NCI-H2029 treated with DMSO at 0.1 percent for 48 hours (cell line): ENCODE data around the gene TRIM46.
"Not testable (repeated sequence)": the region's sequence is repeated elsewhere in the genome, so short reads cannot be mapped to it uniquely, and the experiment has no call there.

Source experiments
- DNase-seq: peaks from one replicate; lab custom pipeline; 2025; lab: John Stamatoyannopoulos, UW

Gene TRIM46

DNA sequence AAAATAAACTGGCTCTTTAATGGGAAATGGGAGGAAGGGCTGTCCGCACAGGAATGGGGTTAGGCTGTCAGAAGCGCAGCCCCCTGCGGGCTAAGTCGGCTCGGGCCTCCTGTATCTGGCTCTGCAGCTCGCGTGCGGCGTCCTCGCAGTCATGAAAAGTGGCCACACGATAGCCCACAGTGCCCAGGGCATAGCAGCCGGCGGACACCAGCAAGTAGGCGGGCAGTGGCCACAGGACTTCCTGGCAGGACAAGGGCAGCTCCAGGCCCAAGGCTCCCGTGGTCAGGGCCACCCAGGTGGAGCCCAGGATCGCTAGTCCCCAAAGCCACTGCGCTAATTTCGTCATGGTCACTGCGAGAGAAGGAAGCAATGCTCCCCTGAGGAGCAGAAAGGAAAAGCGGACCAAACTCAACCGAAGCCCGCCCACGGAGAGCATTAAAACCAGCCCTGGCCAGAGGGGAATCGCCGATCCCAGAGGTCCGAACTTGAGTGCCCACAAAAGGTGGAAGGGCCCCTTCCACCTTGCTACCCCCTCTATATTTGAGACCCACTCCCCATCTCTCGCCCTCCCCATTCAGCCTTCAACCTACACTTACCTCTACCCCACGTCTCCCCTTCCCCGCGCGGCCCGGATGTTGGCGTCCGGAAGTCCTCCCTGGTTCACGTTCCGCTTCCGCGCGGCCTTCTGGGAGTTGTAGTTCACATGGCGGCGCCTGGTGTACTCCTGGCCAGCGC is 33.6 kb upstream of the TRIM46 start, which contains the start of gene DPM3:
Gene DPM3, minus strand, starts transcription at position 637 of the 735 bp plus-strand sequence. Its CDS starts 291 bp downstream, at position 346.
- DNase-seq: peak; percentile 22

DNA sequence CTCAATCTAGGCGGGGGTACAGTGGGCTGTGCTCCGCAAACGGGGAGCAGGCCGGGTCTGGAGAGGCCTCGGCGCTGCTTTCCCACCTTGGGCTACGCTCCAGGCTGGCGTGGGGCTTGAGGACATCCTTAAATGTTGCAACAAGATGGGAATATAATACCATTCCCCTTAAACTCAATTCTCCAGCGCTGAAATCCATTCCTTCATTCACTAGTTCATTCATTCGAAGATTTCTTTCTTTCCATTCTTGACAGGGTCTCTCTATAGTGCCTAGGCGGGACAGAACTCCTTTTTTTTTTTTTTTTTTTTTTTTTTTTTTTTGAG is 33.1 kb upstream of the TRIM46 start:
- no peak for DNase-seq

DNA sequence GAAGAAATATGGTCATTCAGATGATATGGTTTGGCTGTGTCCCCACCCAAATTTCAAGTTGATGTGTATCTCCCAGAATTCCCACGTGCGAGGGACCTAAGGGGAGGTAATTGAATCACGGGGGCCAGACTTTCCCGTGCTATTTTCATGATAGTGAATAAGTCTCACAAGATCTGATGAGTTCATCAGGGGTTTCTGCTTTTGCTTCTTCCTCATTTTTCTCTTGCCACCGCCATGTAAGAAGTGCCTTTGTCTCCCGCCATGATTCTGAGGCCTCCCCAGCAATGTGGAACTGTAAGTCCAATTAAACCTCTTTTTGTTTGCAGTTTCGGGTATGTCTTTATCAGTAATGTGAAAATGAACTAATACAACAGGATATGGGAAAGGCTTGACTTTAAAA is 31.9 kb upstream of the TRIM46 start:
- DNase-seq: no peak

DNA sequence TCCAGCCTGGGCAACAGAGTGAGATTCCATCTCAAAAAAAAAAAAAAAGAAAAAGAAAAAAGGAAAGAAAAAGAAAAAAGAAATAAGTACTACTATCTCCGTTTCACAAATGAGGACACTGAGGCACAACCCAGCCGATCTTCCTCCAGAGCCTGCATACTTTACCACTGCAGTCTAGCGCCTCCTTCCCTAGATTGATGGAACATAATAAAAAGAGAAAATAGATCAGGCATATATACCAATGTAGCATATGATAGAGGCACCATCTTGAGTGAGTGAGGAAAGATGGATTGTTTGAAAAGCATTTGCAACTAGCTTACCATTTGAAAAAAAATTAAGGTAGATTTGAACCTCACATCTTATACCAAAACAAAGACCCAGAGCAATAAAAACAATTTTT is 28.2 kb upstream of the TRIM46 start:
- no peak for DNase-seq

DNA sequence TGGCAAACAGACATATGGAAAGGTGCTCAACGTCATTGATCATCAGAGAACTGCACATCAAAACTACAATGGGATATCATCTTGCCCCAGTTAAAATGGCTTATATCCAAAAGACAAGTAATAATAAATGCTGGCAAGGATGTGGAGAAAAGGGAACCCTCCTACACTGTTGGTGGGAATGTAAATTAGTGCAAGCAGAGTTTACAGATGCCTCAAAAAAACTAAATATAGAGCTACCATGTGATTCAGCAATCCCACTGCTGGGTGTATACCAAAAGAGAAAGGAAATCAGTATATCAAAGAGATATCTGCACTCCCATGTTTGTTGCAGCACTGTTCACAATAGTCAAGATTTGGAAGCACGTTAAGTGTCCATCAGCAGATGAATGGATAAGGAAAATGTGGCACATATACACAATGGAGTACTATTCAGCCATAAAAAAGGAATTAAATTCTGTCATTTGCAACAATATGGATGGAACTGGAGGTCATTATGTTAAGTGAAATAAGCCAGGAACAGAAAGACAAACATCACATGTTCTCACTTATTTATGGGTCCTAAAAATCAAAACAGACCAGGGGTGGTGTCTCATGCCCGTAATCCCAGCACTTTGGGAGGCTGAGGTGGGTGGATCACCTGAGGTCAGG is 17.5 kb upstream of the TRIM46 start:
- not testable (repeated sequence) for DNase-seq

DNA sequence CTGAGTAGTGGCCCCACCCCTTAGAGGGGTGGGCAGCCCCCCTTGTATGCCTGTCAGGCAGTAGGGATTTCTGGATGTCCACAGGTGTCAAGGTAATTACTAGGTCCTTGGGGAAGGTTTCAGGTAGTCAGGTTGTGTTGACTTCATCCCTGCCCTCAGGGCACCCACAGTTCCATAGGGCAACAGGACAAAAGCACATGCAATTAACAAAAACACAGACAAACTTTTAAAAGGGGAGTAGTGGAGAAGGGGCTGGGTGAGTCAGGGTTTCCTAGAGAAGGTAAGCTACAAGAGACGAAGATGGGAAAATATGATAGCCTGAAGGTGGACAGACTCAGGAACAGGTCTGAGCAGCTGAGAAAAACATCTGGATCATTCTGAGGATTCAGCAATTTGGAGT is 14.7 kb upstream of the TRIM46 start:
- no peak for DNase-seq

DNA sequence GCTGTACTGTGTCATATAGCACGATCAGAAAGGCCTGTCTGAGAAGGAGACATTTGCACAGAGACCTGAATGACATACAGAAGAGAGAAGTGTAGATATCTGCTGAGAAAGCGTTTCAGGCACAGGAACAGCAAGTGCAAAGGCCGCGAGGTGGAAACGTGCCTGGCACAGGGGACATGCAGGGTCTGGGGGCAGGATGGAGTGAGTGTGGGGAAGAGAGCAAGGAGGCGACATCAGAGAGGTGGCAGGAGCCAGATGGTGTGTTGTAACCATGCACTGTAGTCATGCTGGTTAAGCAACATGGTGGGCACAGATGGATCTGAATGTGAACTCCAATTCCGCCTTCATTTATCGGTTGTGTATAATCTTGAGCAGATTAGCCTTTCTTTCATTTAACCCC is 13.5 kb upstream of the TRIM46 start:
- no peak for DNase-seq

DNA sequence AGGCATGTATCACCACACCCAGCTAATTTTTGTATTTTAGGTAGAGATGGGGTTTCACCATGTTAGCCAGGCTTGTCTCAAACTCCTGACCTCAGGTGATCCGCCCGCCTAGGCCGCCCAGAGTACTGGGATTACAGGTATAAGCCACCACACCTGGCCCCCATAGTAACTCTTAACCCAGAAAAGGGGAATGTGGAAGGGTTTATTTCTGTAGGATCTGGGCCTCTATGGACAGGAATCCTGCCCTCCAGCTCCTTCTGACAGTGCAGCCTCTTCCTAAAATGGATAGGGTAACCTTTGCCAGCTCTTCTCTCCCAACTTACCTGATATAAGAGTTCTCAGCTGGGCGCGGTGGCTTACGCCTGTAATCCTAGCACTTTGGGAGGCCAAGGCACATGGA is 11.0 kb upstream of the TRIM46 start:
- DNase-seq: not testable (repeated sequence)

DNA sequence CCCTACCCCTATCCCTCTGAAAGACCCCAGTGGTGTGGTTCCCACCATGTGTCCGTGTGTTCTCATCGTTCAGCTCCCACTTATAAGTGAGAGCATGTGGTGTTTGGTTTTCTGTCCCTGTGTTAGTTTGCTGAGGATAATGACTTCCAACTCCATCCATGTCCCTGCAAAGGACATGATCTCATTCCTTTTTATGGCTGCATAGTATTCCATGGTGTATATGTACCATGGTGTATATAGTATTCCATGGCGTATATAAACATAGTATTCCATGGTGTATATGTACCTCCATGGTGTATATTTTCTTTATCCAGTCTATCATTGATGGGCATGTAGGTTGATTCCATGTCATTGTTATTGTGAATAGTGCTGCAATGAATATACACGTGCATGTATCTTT is 9.9 kb upstream of the TRIM46 start:
- DNase-seq: not testable (repeated sequence)

DNA sequence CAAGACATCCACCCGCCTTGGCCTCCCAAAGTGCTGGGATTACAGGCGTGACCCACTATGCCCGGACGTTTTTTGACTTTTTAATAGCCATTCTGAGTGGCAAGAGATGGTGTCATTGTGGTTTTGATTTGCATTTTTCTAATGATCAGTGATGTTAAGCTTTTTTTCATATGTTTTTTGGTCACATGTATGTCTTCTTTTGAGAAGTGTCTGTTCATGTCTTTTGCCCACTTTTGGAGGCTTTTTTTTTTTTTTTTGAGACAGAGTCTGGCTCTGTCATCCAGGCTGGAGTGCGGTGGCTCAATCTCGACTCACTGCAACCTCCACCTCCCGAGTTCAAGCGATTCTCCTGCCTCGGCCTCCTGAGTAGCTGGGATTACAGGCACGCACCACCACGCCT is 9.0 kb upstream of the TRIM46 start:
- not testable (repeated sequence) for DNase-seq

DNA sequence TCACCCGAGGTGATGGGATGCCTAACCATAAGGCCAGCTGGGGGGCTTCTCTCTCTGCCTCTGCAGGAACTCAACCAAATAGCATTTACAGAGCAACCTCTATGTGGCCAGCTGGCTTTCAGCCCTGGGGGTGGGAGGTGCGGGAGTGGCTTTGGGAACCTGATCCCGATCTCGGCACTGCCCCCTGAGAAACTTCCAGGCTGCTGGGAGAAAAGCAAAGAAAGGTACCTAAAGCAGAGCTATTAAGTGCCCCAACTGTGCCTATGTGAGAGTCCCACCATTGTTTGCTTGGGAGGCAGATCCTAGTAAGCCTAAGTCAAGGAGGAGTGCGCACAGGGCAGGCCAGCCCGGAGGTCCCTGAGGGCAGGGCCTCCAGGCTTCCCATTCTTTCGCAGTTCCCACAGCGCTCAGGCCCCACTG is 7.6 kb upstream of the TRIM46 start:
- no peak for DNase-seq

DNA sequence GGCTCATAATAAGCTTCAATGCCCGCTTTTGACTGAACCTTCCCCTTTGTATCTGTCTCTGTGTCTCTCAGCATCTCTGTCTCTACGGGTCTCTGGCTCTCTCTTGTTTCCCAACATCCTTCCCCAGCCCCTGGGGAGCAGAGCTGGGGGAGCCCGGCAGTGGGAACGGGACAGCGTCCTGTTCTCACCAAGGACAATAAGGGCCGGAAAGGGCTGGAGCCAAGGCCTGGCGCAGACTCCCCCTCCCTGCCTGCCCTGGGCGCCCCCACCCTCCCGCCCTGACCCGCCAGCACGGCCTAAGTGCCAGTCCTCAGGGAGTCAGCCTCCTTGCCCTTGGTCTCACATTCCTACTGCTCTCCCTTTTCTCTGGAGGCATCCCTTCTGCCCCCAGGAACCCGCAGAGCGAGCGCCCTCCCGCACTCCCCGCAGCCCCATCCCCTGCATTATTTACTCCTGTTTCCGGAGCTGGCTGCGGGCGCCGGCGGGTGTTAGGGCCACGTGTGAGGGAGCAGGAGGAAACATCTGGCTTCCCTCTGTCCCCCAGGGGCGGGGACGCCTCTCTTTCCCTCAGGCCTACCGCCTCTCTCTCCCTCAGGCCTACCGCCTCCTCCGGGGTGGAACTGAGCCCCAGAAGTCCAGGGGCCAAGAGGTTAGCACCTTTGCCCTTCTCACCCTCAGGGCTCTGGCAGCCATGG is 7.0 kb upstream of the TRIM46 start:
- DNase-seq: no peak

DNA sequence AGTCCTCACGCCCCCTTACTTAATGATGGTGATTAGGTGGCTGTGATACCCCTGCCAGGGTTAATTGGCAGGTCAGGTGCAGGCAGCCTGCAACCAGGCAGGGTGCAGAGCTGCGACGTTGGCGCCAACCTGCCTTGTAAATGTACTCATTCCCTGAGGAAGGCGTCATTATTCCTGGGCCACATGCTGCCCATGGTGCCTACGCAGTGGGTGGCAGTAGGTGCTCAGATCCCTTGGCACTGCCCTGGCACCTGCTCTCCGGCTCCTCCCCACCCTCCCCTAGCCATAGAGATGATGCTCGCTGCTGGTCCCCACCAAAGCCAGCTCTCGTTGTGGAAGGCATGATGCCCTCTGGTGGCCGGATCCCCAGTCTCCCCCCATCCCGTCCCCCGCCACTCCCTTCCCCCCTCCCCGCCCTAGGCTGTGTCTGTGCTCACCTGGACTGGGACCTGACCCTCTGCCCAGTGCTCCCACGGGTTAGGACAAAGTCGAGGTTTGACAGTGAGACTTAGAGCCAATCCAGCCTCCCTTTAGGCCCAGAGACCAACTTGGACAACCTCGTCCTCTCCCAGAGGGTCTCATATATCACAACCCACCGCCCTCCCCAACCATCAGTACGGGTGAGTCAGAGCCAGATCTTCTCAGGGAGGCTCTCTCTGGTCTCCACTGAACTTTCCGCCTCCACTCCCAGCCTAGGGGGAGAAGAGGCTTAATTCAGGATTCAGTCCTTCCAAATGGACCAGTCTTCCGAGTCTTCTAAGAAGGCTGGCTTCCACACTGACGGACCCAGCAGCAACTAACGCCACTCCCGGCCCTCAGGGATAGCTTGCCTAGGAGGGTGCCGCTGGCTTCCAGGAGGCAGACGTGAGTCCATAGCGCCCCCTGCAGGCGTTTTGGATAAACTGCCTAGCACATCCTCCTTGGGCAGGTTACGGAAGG is 6.2 kb upstream of the TRIM46 start:
- peak; percentile 57 for DNase-seq

DNA sequence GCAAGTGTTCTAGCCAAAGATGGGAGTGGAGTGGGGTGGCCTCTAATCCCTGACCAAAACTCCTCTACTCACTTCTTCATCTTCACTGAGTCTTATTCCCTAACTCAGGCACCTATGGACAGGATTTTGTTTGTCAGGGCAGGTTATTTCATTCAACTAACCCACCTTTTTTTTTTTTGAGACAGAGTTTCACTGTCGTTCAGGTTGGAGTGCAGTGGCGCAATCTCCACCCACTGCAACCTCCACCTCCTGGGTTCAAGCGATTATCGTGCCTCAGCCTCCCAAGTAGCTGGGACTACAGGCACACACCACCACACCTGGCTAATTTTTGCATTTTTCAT is 5.6 kb upstream of the TRIM46 start:
- not testable (repeated sequence) for DNase-seq

DNA sequence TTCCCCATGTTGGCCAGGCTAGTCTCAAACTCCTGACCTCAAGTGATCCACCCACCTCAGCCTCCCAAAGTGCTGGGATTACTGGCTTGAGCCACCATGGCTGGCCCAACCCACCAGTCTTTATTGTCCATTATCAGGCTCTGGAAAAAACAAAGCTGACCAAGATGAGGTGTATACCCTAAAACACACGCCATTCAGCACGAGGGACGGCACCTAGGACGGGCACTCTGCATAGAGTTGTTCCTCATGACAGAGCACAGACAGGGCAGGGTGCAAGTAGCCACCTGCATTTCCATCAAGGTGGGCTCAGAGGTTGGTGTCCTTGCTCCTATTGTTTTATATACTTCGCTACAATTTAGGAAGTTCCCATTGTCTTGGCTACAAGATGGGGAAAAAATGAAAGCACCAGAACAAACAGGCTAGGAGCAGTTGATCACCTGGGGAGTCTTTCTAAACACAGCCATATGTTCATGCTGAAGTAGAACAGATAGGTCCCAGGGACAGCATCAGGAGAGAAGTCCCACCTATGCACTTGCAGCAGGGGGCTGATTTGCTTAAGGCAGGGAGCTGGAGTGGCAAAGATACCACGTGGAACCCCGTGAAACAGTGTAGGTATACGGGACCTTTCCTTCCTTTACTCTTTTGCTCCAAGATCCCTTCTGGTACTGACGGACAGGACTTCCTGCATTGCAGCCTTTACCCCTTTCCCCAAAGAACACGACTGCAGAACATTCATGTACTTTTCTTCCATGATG is 5.0 kb upstream of the TRIM46 start:
- DNase-seq: no peak

DNA sequence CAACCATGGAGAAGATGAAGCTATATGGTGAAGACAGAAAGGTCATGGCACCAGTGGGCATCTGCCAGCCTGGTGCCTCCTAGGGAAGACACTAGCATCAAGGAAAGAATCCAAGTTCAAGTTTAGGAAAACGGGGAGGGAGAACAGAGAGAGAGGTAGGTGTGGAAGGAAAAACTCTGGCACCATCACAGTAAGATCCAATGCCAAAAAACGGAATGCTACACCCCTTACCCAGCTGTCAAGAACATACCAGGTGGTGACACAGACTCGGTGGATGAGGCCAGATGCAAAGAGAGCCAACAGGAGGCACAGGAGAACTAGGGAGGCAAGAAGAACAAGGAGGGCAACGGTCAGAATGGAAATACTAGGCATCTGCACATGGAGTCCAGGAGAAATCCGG is 4.1 kb upstream of the TRIM46 start:
- DNase-seq: no peak

DNA sequence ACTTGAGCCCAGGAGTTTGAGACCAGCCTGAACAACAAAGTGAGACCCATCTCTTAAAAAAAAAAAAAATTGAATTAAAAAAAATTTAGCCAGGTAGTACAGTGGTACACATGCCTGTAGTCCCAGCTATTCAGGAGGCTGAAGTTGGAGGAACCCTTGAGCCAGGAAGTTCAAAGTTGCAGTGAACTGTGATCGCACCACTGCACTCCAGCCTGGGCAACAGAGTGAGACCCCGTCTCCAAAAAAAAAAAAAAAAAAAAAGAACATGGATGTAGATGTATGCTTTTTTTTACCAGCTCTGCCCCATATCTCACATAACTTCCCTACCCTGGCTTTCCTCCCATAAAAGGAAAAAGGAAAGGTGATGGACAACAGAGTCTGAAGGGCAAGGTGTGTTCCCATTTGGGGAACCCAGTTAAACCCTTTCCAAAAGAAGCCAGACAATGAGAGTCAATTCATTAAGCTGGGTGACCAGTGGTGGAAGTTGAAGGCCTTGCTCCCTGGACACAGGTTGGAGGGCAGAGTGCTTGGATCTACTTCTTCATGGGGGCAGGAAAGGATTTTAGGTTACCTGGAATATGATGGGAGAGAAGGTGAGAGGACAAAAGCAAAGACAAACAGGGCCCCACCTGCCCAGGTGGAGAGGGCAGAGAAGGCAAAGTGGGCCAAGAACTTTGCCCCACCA is 3.4 kb upstream of the TRIM46 start:
- no peak for DNase-seq

DNA sequence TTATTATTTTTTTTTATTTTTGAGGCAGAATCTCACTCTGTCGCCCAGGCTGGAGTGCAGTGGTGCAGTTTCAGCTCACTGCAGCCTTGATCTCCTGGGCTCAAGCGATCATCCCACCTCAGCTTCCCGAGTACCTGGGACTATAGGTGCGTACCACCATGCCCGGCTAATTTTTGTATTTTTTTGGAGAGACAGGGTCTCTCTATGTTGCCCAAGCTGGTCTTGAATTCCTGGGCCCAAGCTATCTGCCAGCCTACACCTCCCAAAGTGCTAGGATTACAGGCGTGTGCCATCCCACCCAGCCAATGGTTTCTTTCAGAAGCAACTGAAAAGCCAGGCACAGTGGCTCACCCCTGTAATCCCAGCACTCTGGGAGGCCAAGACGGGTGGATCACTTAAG is 2.8 kb upstream of the TRIM46 start:
- no peak for DNase-seq

DNA sequence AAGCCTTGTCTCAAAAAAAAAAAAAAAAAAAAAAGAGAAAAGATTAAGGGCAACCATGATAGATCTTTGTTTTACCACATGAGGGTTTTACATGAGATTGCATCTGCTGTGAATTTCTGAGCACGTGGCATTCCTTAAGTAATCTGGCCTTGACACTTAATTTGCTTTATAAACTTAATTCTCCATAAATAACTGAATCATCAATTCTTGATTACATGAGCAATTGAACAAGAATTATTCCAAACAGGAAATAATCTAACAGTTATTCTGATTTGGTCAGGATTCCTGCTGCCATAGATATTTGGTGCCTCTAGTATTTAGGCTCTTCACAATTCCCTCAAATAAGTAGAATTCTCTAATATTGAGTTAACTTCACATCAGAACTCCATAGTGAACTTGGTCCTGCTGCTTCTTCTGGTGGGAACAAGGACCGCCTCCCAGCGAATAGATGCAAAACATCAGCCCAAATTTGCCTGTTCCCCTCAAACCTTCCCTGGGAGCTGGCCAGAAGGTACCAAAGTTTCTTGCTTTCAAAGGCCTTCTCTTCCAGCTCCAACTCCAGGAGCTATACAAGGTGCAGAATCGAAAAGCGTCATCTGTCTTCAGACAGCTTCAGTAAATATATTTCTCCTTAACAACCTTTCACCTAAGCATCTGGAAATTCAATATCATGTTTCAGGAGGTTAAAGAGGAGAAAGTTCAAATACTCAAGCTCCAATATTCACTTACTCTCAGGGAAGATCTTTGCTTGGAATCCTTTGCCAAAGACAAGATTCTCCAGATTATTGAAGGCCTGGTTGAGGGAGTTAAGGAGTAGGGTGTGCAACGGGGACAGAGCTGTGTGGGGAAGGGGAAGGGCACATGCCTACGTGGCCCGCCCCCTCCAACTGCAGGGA is 1.6 kb upstream of the TRIM46 start:
- no peak for DNase-seq
